ENCODE measurements around the gene HSPA6. TPM values are rescaled to one million over a fixed set of nuclear protein-coding genes. Genes with fewer than 3 reads are reported as not detected.
"Not testable (repeated sequence)": the region's sequence is repeated elsewhere in the genome, so short reads cannot be mapped to it uniquely, and the experiment has no call there.

Gene HSPA6
- total and polyA plus RNA-seq, 5 donors, result 0.71 to 3.0 (median 1.8) TPM

DNA sequence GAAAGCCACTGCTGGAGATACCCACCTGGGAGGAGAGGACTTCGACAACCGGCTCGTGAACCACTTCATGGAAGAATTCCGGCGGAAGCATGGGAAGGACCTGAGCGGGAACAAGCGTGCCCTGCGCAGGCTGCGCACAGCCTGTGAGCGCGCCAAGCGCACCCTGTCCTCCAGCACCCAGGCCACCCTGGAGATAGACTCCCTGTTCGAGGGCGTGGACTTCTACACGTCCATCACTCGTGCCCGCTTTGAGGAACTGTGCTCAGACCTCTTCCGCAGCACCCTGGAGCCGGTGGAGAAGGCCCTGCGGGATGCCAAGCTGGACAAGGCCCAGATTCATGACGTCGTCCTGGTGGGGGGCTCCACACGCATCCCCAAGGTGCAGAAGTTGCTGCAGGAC, 981 bp downstream of the HSPA6 start:
- WGBS, result 38% methylated on average over 19 of the region's 23 CpGs
- not testable (repeated sequence) for H3K27me3 ChIP-seq (ENCODE audit: control insufficient read depth, insufficient read depth)

DNA sequence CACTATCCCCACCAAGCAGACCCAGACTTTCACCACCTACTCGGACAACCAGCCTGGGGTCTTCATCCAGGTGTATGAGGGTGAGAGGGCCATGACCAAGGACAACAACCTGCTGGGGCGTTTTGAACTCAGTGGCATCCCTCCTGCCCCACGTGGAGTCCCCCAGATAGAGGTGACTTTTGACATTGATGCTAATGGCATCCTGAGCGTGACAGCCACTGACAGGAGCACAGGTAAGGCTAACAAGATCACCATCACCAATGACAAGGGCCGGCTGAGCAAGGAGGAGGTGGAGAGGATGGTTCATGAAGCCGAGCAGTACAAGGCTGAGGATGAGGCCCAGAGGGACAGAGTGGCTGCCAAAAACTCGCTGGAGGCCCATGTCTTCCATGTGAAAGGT, 1.6 kb downstream of the HSPA6 start:
- H3K4me1 ChIP-seq (ENCODE audit: control insufficient read depth, insufficient read depth, low read length), result not testable (repeated sequence)

More for the DNA sequence above, 981 bp downstream of the HSPA6 start:
- H3K27ac ChIP-seq (ENCODE audit: low read length); H3K4me1 ChIP-seq (ENCODE audit: control insufficient read depth, insufficient read depth, low read length); H3K9me3 ChIP-seq (ENCODE audit: control insufficient read depth, low read length); H3K4me3 ChIP-seq (ENCODE audit: low read length); intact Hi-C loops (cut with DNase I): not testable (repeated sequence)
- DNase-seq (peak in 2 of 3 donors; percentile 37 to 70), ATAC-seq (peak in 1 of 2 donors; percentile 15)

DNA sequence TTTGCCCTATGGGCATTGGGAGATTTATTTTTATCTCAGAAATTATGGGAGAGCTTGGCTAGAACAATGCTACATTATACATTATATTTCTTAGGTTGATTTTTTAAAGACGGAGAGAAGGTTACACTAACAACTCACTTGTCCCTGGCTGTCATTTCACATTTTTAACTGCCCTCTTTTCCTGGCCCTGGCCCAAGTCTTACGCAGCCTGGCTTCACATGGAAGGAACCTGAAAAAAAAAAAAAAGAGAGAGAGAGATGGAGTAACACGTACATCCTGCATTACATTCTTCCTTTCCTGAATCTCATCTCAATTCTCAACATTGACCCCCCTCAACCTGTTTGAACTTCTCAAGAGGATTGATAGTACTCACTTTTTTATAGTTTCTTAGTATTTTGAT, 4.2 kb downstream of the HSPA6 start:
- H3K4me1 ChIP-seq (ENCODE audit: control insufficient read depth, insufficient read depth, low read length); H3K27ac ChIP-seq (ENCODE audit: low read length); H3K9me3 ChIP-seq (ENCODE audit: control insufficient read depth, low read length); H3K27me3 ChIP-seq (ENCODE audit: control insufficient read depth, insufficient read depth); ATAC-seq; intact Hi-C loops (cut with DNase I); H3K4me3 ChIP-seq (ENCODE audit: low read length): not testable (repeated sequence)
- 12% methylated on average over 3 of the region's 3 CpGs for WGBS
- DNase-seq, result peak; percentile 69 to 84 (median 77)

More for the DNA sequence above, 1.6 kb downstream of the HSPA6 start:
- DNase-seq; intact Hi-C loops (cut with DNase I); H3K9me3 ChIP-seq (ENCODE audit: control insufficient read depth, low read length); H3K4me3 ChIP-seq (ENCODE audit: low read length); H3K27ac ChIP-seq (ENCODE audit: low read length); ATAC-seq; H3K27me3 ChIP-seq (ENCODE audit: control insufficient read depth, insufficient read depth): not testable (repeated sequence)
- WGBS, result 80% methylated on average over 7 of the region's 7 CpGs

DNA sequence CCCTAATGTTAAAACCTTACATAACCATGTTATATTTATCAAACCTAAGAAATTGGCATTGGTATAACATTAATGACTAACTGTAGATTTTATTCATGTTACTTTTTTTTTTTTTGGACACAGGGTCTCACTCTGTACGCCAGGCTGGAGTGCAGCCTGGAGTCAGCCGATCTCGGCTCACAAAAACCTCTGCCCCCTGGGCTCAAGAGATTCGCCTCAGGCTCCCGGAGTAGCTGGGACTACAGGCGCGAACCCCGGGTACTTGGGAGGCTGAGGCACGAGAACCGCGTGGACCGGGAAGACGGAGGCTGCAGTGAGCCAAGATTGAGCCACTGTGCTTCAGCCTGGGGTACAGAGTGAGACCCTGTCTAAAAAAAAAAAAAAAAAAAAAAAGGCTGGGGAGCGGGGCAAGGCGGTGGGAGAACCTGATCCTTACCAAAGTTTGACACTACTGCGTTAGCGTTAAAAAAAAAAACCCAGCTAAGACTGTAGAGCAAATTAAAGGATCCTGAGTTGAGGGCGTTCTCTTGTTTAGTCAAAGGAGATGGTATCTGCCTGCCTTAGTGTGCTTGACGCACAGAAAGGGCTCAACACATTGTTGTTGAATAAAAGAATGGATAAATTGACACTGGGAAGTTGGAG, 5.2 kb downstream of the HSPA6 start:
- H3K9me3 ChIP-seq (ENCODE audit: control insufficient read depth, low read length); H3K4me1 ChIP-seq (ENCODE audit: control insufficient read depth, insufficient read depth, low read length); H3K27me3 ChIP-seq (ENCODE audit: control insufficient read depth, insufficient read depth); H3K27ac ChIP-seq (ENCODE audit: low read length); intact Hi-C loops (cut with DNase I): not testable (repeated sequence)
- H3K4me3 ChIP-seq (ENCODE audit: low read length), result peak overlapping the region; percentile 81
- DNase-seq, result peak in 1 of 3 donors; percentile 35
- peak in 1 of 2 donors; percentile 2 for ATAC-seq
- 39% methylated on average over 19 of the region's 19 CpGs for WGBS

DNA sequence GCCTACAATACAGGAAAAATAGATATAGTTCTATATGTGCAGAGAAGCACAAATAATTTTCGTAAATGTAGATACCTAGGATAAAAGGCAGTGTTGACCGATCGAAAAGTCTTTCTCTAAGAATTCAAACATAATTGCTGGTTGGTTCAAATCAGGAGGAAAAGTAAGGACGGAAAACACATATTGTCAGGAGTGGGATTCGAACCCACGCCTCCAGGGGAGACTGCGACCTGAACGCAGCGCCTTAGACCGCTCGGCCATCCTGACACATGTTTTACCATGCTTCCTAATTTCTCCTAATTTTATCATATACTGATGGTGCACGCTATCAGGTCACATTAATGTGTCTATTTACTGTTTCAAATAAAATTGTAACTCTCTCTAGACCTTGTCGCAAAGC, 5.8 kb downstream of the HSPA6 start:
- DNase-seq (peak; percentile 59 to 83 (median 80)), ATAC-seq (peak; percentile 87 to 88)
- H3K4me1 ChIP-seq (ENCODE audit: control insufficient read depth, insufficient read depth, low read length); H3K9me3 ChIP-seq (ENCODE audit: control insufficient read depth, low read length); intact Hi-C loops (cut with DNase I); H3K27ac ChIP-seq (ENCODE audit: low read length); H3K27me3 ChIP-seq (ENCODE audit: control insufficient read depth, insufficient read depth): not testable (repeated sequence)
- WGBS, result under 1% methylated on average over 12 of the region's 13 CpGs
- H3K4me3 ChIP-seq (ENCODE audit: low read length), result peak overlapping the region; percentile 81

DNA sequence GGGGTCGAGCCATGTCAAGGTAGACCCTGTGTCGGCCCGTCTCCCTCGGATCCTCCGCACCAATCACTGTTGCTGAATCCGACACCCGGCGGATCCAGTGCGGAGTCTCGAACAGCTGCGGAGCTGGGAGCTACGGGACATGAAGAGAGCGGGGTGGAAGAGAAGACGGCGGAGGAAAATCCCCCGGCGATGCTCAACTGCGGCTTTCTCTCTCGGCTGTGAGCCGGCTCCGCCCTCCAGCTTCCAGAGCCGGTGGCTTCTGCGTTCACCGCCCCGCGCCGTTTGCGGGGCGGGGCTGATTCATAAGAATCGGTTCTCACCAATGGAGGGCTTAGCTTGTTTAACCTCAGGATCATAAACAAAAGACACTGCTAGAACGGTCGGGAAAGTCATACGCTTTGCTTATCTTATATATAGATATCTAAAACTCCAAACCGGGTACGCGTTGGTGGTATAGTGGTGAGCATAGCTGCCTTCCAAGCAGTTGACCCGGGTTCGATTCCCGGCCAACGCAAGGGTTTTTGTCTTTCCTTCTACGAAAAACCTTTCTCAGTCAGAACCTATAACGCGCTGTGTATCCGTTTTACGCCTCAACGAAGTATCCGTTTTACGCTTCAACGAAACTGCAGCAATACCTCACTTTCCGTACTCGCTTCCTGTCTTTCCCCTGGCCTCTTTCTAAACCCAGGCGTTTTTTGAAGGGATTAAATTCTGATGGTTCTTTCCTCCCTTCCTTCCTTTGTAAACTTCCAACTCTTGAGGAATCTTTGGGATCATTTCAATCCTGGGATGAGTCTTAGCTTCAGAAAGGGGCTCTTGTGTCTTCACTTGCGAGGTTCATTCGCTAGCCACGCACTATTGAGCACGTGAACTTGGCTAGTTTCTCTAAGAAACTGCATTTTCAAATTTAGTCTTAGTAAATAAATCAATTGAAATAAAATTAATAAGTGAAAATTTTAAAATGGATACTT, 6.6 kb downstream of the HSPA6 start:
- DNase-seq (peak; percentile 81 to 93 (median 90)), ATAC-seq (peak; percentile 84)
- H3K4me1 ChIP-seq (ENCODE audit: control insufficient read depth, insufficient read depth, low read length); H3K9me3 ChIP-seq (ENCODE audit: control insufficient read depth, low read length); intact Hi-C loops (cut with DNase I); H3K27me3 ChIP-seq (ENCODE audit: control insufficient read depth, insufficient read depth): not testable (repeated sequence)
- Histone ChIP-seq H3K4me3 (ENCODE audit: low read length) (peak overlapping the region; percentile 81), H3K27ac (ENCODE audit: low read length) (peak overlapping the region; percentile 83)
- 2% methylated on average over 53 of the region's 56 CpGs for WGBS

DNA sequence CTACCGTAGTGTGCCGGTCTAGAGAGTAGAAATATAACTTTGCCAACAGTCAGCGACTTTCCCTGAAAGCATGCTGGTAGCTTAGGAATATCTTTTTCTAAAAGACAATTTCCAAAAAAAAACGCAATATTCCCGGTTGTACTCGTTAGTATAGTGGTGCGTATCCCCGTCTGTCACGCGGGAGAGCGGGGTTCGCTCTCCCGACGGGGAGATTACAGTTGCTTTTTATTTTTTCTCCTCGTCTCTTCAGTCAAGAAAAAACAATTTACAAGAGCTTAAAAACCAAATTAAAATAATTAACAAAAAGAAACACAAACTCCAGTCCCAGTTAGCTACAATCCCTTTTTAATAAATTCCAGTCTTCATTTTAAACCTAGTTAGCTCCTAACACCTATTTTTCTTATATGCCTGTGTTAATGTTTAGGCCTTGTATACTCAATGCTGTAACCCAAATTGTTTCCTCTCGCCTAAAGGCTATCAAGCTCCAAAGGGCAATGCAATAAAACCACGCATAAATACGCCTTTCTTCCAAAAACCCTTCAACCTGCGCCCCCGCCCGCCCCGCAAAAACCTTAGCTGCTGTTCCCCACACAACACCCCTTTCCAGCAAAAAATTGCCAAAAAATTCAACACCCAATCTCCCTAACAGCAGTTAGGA, 7.8 kb downstream of the HSPA6 start:
- Histone ChIP-seq H3K27ac (ENCODE audit: low read length) (no peak overlapping the region), H3K27me3 (ENCODE audit: control insufficient read depth, insufficient read depth) (no peaks in the 10 kb centered on the region), H3K9me3 (ENCODE audit: control insufficient read depth, low read length) (no peaks in the 10 kb centered on the region), H3K4me3 (ENCODE audit: low read length) (no peak overlapping the region), H3K4me1 (ENCODE audit: control insufficient read depth, insufficient read depth, low read length) (no peaks in the 10 kb centered on the region)
- ATAC-seq (no peak), DNase-seq (peak in 1 of 3 donors; percentile 25)
- intact Hi-C loops (cut with DNase I), result no loop called here
- 72% methylated on average over 22 of the region's 22 CpGs for WGBS

DNA sequence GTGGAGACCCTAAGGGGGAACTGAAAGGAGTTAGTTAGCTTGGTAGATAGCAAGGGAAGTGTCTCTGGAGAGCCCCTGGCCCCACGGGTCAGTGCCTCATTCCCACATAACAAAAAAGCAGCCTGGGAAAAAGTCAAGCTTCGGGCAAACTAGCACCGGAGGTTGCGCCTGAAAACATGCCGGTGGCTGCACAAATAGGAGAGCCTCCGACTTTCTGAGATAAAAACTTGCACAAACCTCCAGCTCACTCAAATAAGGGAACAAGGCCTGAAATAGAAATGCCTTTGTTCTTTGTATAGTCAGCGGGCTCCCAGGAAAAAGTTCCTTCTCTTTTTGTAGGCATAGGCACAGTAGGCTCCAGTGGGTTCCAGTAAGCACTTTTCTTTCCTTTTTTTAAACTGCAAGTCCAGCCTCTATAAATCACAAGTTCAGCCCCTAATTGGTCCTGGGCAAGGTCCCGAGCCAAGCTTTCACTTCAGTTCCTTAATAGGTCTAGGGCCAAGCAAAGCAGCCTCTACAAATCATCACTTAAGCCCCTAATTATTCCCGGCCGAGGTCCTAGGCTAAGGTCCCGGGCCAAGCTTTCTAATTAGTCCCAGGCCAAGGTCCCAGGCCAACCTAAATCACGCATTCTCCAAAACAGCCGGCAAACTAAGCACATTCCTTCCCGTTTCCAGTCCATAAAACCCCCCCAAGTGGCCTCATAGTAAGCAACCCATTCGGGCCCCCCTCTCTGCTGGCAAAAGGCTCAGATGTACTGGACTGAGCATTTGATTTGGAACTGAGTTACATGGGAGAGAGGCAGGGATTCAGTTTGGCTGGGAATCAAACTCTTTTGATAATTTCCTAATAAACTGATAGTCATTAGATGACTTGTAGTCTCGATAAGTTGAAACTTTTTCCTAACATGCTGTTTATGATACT, 8.6 kb downstream of the HSPA6 start:
- H3K4me3 ChIP-seq (ENCODE audit: low read length); H3K27me3 ChIP-seq (ENCODE audit: control insufficient read depth, insufficient read depth); intact Hi-C loops (cut with DNase I); H3K9me3 ChIP-seq (ENCODE audit: control insufficient read depth, low read length); H3K4me1 ChIP-seq (ENCODE audit: control insufficient read depth, insufficient read depth, low read length): not testable (repeated sequence)
- H3K27ac ChIP-seq (ENCODE audit: low read length), result peak overlapping the region; percentile 64
- ATAC-seq, result peak in 1 of 2 donors; percentile 8
- WGBS, result 39% methylated on average over 16 of the region's 16 CpGs
- DNase-seq, result peak in 2 of 3 donors; percentile 61 to 65

DNA sequence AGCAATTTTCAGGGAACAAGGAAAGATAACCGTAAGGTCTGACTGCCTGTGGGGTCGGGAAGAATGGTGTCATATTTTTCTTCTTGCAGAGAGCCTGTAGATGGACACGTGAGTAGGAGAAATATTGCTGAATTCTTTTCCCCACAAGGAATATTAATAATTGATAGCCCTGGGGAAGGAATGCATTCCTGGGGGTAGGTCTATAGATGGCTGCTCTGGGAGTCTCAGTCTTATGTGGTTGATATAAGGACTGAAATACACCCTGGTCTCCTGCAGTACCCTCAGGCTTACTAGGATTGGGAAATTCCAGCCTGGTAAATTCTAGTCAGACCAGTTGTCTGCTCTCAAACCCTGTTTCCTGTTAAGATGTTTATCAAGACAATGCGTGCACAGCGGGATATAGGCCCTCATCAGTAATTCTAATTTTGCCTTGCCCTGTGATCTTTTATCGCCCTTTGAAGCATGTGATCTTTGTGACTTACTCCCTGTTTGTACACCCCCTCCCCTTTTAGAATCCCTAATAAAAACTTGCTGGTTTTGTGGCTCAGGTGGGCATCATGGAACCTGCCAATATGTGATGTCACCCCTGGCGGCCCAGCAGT, 12.8 kb downstream of the HSPA6 start:
- H3K4me3 ChIP-seq (ENCODE audit: low read length); H3K27ac ChIP-seq (ENCODE audit: low read length); H3K9me3 ChIP-seq (ENCODE audit: control insufficient read depth, low read length); DNase-seq; ATAC-seq; H3K4me1 ChIP-seq (ENCODE audit: control insufficient read depth, insufficient read depth, low read length); intact Hi-C loops (cut with DNase I); H3K27me3 ChIP-seq (ENCODE audit: control insufficient read depth, insufficient read depth): not testable (repeated sequence)
- 81% methylated on average over 7 of the region's 7 CpGs for WGBS

DNA sequence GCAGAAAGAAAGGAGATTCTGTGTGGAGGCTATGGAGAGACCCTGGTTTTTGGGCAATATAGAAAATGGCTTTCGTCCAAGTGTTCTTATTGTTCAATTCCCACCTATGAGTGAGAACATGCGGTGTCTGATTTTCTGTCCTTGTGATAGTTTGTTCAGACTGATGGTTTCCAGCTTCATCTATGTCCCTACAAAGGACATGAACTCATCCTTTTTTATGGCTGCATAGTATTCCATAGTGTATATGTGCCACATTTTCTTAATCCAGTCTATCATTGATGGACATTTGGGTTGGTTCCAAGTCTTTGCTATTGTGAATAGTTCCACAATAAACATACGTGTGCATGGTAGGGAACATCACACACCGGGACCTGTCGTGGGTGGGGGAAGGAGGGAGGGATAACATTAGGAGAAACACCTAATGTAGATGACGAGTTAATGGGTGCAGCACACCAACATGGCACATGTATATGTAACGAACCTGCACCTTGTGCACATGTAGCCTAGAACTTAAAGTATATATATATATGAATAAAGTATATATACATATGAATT, 14.7 kb downstream of the HSPA6 start:
- H3K4me3 ChIP-seq (ENCODE audit: low read length); DNase-seq; intact Hi-C loops (cut with DNase I); H3K9me3 ChIP-seq (ENCODE audit: control insufficient read depth, low read length); H3K4me1 ChIP-seq (ENCODE audit: control insufficient read depth, insufficient read depth, low read length); H3K27ac ChIP-seq (ENCODE audit: low read length); H3K27me3 ChIP-seq (ENCODE audit: control insufficient read depth, insufficient read depth); ATAC-seq: not testable (repeated sequence)
- 94% methylated on average over 7 of the region's 7 CpGs for WGBS

Data from right cardiac atrium (tissue), 5 donors.